GM23338 (cell line): ENCODE results near the gene DHRS7B. TPM values are rescaled to one million over a fixed set of nuclear protein-coding genes. Genes with fewer than 3 reads are reported as not detected.

Experiments used
- ATAC-seq: fragments of 200-7000 bp; cut with Tn5 transposase; 3 replicates; pipeline ENCODE4 v1.9.1; 2020
- DNase-seq: peaks from one replicate; pipeline ENCODE4 v3.0.0-alpha.2; 2015; ENCODE audit warnings: low spot score
- H2AFZ ChIP-seq: fragments of 200-600 bp; sonication (generic); 2 replicates; pipeline ENCODE4 v1.8.0; 2016; ENCODE audit warnings: antibody characterized with exemption, mild to moderate bottlenecking, moderate library complexity
- H3F3A ChIP-seq: fragments of 200-600 bp; sonication (generic); replicated peaks from 2 replicates; pipeline ENCODE4 v1.8.0; 2017; ENCODE audit warnings: antibody characterized with exemption, mixed run types, low read depth
- H3K27ac ChIP-seq: fragments of 200-600 bp; sonication (generic); 2 replicates; pipeline ENCODE4 v1.6.1; 2016; ENCODE audit warnings: low read depth
- H3K27me3 ChIP-seq: fragments of 200-600 bp; sonication (generic); 2 replicates; pipeline ENCODE4 v1.8.0; 2016; ENCODE audit warnings: mild to moderate bottlenecking, mixed run types, moderate library complexity; ENCODE audit not compliant: insufficient read depth
- H3K36me3 ChIP-seq: fragments of 200-600 bp; sonication (generic); 2 replicates; pipeline ENCODE4 v1.8.0; 2016; ENCODE audit warnings: mild to moderate bottlenecking; ENCODE audit not compliant: insufficient read depth
- H3K4me1 ChIP-seq: fragments of 200-600 bp; sonication (generic); 2 replicates; pipeline ENCODE4 v1.8.0; 2016; ENCODE audit warnings: mild to moderate bottlenecking, moderate library complexity; ENCODE audit not compliant: insufficient read depth
- H3K4me2 ChIP-seq: fragments of 200-600 bp; sonication (generic); 2 replicates; pipeline ENCODE4 v1.7.1; 2017; ENCODE audit warnings: mixed run types
- H3K4me3 ChIP-seq: fragments of 200-600 bp; sonication (generic); 2 replicates; pipeline ENCODE4 v1.6.1; 2016; ENCODE audit warnings: mixed run types
- H3K79me2 ChIP-seq: fragments of 200-600 bp; sonication (generic); replicated peaks from 2 replicates; pipeline ENCODE4 v1.8.0; 2017; ENCODE audit warnings: mild to moderate bottlenecking; ENCODE audit not compliant: insufficient read depth
- H3K9me2 ChIP-seq: fragments of 200-600 bp; sonication (generic); 2 replicates; pipeline ENCODE4 v1.8.0; 2017; ENCODE audit not compliant: insufficient read depth
- H4K20me1 ChIP-seq: fragments of 200-600 bp; sonication (generic); replicated peaks from 2 replicates; pipeline ENCODE4 v1.8.0; 2017; ENCODE audit warnings: mild to moderate bottlenecking; ENCODE audit not compliant: insufficient read depth
- H3K27ac Mint-ChIP-seq: 2 replicates; pipeline ENCODE4 v1.8.0; 2020; ENCODE audit warnings: inconsistent platforms, mild to moderate bottlenecking, moderate library complexity, mixed read lengths
- H3K27me3 Mint-ChIP-seq: 3 replicates; pipeline ENCODE4 v1.8.0; 2022; ENCODE audit warnings: low read depth, mild to moderate bottlenecking, moderate library complexity, mixed read lengths, inconsistent platforms; ENCODE audit not compliant: insufficient read depth, poor library complexity
- H3K36me3 Mint-ChIP-seq: 3 replicates; pipeline ENCODE4 v1.8.0; 2021; ENCODE audit warnings: low read depth, mild to moderate bottlenecking, inconsistent platforms, moderate library complexity, mixed read lengths
- H3K4me1 Mint-ChIP-seq: 3 replicates; pipeline ENCODE4 v1.8.0; 2020; ENCODE audit warnings: mild to moderate bottlenecking, inconsistent platforms, mixed read lengths
- H3K4me3 Mint-ChIP-seq: 3 replicates; pipeline ENCODE4 v1.8.0; 2021; ENCODE audit warnings: moderate library complexity, mild to moderate bottlenecking, inconsistent platforms, mixed read lengths
- H3K9me3 Mint-ChIP-seq: 3 replicates; pipeline ENCODE4 v1.8.0; 2020; ENCODE audit warnings: moderate library complexity, mild to moderate bottlenecking, inconsistent platforms, mixed read lengths
- CREB1 ChIP-seq: fragments of 250-450 bp; sonication (Bioruptor Pico); IDR thresholded peaks from 2 replicates; pipeline ENCODE4 v1.5.0; 2020; ENCODE audit warnings: low read depth, mild to moderate bottlenecking, moderate library complexity
- JUNB ChIP-seq: IDR thresholded peaks from one replicate; pipeline ENCODE4 v1.6.1; 2016; ENCODE audit warnings: antibody characterized with exemption; ENCODE audit not compliant: unreplicated experiment
- NANOG ChIP-seq: IDR thresholded peaks from 2 replicates; pipeline ENCODE4 v1.6.1; 2016; ENCODE audit warnings: antibody characterized with exemption, borderline replicate concordance
- ZNF114 ChIP-seq: fragments of 250-450 bp; sonication (Bioruptor Pico); IDR thresholded peaks from 2 replicates; pipeline ENCODE4 v1.5.0; 2020; ENCODE audit warnings: mild to moderate bottlenecking, moderate library complexity
- polyA plus RNA-seq: library from polyadenylated mRNA; unstranded; fragments of >200 nt; fragmentation: Nextera tagmentation; extraction: Ambion mirVana; gene quantifications from 2 replicates; pipeline ENCODE4 v1.2.1, GENCODE V29; 2016
- total RNA-seq: library from RNA; depleted of rRNA; stranded (reverse); fragments of >200 nt; shearing (Covaris generic); gene quantifications from 2 replicates; pipeline ENCODE4 v1.2.3, GENCODE V29; 2014
- TF ChIP-seq, protein P1 (sequence below): fragments of 250-450 bp; sonication (Bioruptor Pico); IDR thresholded peaks from 2 replicates; pipeline ENCODE4 v1.5.0; 2020; ENCODE audit warnings: mild to moderate bottlenecking, moderate library complexity
- TF ChIP-seq, protein P2 (sequence below): IDR thresholded peaks from one replicate; pipeline ENCODE4 v1.6.1; 2018; ENCODE audit warnings: antibody characterized with exemption; ENCODE audit not compliant: unreplicated experiment

Gene DHRS7B
- total and polyA plus RNA-seq, 2 experiments from 2014 or later, result 26.6 to 27.9 TPM

DNA sequence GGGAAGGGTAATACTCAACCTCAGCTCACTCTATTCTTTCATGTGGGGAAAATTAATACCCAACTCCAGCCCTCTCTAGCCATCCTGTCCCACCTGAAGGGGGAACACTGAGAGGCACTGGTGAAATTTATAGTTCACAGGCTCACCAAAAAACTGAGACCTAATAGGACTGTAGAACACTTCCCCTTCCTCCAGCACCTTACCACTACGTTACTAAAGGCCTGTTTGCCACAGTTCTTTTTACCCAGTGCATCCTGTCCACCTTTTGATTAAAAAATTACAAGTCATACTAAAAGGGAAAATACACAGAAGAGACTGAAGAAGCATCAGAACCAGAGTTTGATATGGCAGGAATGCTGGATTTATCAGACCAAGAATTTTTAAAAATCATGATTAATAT, 26.0 kb downstream of the DHRS7B start:
- no peak for ATAC-seq

More for the DNA sequence above, 26.0 kb downstream of the DHRS7B start:
- H3K27me3 ChIP-seq, result no peaks in the 10 kb centered on the region
- no peaks in the 10 kb centered on the region for H4K20me1 ChIP-seq
- DNase-seq, result no peak
- Mint-ChIP-seq H3K4me3 (no peak overlapping the region), H3K36me3 (peaks cover 42% of the 10 kb centered on the region), H3K4me1 (no peaks in the 10 kb centered on the region), H3K9me3 (peaks cover 47% of the 10 kb centered on the region), H3K27me3 (no peaks in the 10 kb centered on the region), H3K27ac (no peak overlapping the region)
- no peak overlapping the region for H3K27ac ChIP-seq
- H3K4me3 ChIP-seq, result no peak overlapping the region
- no peak overlapping the region for H2AFZ ChIP-seq
- no peaks in the 10 kb centered on the region for H3K79me2 ChIP-seq
- no peaks in the 10 kb centered on the region for H3K9me2 ChIP-seq
- H3K36me3 ChIP-seq, result no peaks in the 10 kb centered on the region
- no peaks in the 10 kb centered on the region for H3K4me1 ChIP-seq
- TF ChIP-seq ZNF114 (no peak), CREB1 (CRISPR knock-in tag) (no peak), NANOG (no peak), JUNB (no peak)
- TF ChIP-seq, protein P1, sequence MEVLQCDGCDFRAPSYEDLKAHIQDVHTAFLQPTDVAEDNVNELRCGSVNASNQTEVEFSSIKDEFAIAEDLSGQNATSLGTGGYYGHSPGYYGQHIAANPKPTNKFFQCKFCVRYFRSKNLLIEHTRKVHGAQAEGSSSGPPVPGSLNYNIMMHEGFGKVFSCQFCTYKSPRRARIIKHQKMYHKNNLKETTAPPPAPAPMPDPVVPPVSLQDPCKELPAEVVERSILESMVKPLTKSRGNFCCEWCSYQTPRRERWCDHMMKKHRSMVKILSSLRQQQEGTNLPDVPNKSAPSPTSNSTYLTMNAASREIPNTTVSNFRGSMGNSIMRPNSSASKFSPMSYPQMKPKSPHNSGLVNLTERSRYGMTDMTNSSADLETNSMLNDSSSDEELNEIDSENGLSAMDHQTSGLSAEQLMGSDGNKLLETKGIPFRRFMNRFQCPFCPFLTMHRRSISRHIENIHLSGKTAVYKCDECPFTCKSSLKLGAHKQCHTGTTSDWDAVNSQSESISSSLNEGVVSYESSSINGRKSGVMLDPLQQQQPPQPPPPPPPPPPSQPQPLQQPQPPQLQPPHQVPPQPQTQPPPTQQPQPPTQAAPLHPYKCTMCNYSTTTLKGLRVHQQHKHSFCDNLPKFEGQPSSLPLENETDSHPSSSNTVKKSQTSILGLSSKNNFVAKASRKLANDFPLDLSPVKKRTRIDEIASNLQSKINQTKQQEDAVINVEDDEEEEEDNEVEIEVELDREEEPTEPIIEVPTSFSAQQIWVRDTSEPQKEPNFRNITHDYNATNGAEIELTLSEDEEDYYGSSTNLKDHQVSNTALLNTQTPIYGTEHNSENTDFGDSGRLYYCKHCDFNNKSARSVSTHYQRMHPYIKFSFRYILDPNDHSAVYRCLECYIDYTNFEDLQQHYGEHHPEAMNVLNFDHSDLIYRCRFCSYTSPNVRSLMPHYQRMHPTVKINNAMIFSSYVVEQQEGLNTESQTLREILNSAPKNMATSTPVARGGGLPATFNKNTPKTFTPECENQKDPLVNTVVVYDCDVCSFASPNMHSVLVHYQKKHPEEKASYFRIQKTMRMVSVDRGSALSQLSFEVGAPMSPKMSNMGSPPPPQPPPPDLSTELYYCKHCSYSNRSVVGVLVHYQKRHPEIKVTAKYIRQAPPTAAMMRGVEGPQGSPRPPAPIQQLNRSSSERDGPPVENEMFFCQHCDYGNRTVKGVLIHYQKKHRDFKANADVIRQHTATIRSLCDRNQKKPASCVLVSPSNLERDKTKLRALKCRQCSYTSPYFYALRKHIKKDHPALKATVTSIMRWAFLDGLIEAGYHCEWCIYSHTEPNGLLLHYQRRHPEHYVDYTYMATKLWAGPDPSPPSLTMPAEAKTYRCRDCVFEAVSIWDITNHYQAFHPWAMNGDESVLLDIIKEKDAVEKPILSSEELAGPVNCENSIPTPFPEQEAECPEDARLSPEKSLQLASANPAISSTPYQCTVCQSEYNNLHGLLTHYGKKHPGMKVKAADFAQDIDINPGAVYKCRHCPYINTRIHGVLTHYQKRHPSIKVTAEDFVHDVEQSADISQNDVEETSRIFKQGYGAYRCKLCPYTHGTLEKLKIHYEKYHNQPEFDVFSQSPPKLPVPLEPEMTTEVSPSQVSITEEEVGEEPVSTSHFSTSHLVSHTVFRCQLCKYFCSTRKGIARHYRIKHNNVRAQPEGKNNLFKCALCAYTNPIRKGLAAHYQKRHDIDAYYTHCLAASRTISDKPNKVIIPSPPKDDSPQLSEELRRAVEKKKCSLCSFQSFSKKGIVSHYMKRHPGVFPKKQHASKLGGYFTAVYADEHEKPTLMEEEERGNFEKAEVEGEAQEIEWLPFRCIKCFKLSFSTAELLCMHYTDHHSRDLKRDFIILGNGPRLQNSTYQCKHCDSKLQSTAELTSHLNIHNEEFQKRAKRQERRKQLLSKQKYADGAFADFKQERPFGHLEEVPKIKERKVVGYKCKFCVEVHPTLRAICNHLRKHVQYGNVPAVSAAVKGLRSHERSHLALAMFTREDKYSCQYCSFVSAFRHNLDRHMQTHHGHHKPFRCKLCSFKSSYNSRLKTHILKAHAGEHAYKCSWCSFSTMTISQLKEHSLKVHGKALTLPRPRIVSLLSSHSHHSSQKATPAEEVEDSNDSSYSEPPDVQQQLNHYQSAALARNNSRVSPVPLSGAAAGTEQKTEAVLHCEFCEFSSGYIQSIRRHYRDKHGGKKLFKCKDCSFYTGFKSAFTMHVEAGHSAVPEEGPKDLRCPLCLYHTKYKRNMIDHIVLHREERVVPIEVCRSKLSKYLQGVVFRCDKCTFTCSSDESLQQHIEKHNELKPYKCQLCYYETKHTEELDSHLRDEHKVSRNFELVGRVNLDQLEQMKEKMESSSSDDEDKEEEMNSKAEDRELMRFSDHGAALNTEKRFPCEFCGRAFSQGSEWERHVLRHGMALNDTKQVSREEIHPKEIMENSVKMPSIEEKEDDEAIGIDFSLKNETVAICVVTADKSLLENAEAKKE (CRISPR knock-in tag), result no peak
- TF ChIP-seq, protein P2, sequence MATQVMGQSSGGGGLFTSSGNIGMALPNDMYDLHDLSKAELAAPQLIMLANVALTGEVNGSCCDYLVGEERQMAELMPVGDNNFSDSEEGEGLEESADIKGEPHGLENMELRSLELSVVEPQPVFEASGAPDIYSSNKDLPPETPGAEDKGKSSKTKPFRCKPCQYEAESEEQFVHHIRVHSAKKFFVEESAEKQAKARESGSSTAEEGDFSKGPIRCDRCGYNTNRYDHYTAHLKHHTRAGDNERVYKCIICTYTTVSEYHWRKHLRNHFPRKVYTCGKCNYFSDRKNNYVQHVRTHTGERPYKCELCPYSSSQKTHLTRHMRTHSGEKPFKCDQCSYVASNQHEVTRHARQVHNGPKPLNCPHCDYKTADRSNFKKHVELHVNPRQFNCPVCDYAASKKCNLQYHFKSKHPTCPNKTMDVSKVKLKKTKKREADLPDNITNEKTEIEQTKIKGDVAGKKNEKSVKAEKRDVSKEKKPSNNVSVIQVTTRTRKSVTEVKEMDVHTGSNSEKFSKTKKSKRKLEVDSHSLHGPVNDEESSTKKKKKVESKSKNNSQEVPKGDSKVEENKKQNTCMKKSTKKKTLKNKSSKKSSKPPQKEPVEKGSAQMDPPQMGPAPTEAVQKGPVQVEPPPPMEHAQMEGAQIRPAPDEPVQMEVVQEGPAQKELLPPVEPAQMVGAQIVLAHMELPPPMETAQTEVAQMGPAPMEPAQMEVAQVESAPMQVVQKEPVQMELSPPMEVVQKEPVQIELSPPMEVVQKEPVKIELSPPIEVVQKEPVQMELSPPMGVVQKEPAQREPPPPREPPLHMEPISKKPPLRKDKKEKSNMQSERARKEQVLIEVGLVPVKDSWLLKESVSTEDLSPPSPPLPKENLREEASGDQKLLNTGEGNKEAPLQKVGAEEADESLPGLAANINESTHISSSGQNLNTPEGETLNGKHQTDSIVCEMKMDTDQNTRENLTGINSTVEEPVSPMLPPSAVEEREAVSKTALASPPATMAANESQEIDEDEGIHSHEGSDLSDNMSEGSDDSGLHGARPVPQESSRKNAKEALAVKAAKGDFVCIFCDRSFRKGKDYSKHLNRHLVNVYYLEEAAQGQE, result no peak
- no peaks in the 10 kb centered on the region for H3F3A ChIP-seq
- H3K4me2 ChIP-seq, result no peak overlapping the region
